SK-MEL-5 (cell line): Measurements from ENCODE around the gene TOP1. TPM values are rescaled to one million over a fixed set of nuclear protein-coding genes. Genes with fewer than 3 reads are reported as not detected.

Experiments used
- DNase-seq: peaks from one replicate; pipeline ENCODE4 v3.0.0-alpha.2; 2016; ENCODE audit warnings: low read depth, low spot score
- in situ Hi-C: cut with HindIII; loops from 2 replicates; pipeline ENCODE4 v1.10.0; 2016; ENCODE audit warnings: low sequenced_read_pairs, high pct_unique_total_duplicates, low pct_unique_long_range_greater_than_20kb
- polyA plus RNA-seq, 2 experiments: library from polyadenylated mRNA; depleted of rRNA; stranded (reverse); fragments of >200 nt; gene quantifications; 2 replicates each; pipeline ENCODE4 v1.2.3, GENCODE V29; 2015
- total RNA-seq: library from RNA; depleted of rRNA; stranded (reverse); fragments of >200 nt; shearing (Covaris generic); gene quantifications from 2 replicates; pipeline ENCODE4 v1.2.3, GENCODE V29; 2014; rRNA removed

The TOP1 gene
- total RNA-seq, result 16.1 and 20.0 TPM in 2 replicates
- 41.3 and 47.2 TPM in 2 replicates for polyA plus RNA-seq (2015; cell fraction: cytosol; rRNA removed)
- polyA plus RNA-seq (2015; cell fraction: nucleus; rRNA removed), result 31.2 and 33.4 TPM in 2 replicates

DNA sequence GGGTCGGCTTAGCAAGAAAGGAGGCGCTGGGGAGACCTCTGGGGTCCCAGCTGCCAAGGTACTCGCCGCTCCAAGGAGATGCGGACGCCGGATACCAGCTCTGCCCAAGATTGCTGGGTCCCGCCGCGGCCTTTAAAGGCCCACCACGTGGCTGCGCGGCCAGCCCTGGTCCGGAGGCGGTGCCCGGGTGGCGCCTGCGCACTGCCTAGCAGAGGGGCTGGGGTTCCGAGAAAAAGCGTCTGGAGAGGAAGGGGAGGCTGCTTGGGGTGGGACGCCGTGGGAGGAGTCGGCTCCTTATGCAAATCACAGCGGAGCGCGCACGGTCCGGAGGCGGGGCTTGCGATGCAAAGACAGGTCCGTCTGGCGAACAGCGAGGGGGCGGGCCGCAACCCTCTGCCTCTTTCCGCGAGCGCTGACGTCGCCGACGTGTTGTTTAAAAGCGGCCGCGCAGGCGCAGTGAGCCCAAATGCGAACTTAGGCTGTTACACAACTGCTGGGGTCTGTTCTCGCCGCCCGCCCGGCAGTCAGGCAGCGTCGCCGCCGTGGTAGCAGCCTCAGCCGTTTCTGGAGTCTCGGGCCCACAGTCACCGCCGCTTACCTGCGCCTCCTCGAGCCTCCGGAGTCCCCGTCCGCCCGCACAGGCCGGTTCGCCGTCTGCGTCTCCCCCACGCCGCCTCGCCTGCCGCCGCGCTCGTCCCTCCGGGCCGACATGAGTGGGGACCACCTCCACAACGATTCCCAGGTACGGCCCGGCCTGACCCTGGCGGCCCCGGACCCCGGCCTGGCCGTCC lies at the start of gene TOP1:
Gene TOP1, plus strand, starts transcription at position 464 of the 791 bp plus-strand sequence. Its CDS starts 246 bp downstream, at position 710.
- DNase-seq, result peak; percentile 100
- in situ Hi-C loops, result no loop called here

DNA sequence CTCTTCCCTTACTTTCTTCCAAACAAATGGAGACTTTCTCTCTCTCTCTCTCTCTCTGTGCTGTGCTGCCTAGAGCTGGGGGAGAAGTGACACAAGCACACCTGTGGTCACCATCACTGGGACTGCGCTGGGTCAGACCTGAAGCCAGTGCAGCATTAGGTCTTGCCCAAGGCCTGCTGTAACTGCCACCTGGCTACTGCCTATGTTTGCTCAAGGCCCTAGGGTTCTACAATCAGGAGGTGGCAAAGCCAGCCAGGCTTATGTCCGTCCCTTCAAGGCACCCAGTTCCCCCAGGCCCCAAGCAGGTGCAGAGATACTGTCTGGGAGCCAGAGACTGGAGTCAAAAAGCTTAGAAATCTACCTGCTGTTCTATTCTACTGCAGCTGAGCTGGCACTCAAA lies 49.4 kb upstream of the TOP1 start:
- in situ Hi-C loops, result no loop called here
- DNase-seq, result no peak

GRCh38 chr20:40980106-40980827 lies 48.4 kb upstream of the TOP1 start:
- in situ Hi-C loops, result no loop called here

DNA sequence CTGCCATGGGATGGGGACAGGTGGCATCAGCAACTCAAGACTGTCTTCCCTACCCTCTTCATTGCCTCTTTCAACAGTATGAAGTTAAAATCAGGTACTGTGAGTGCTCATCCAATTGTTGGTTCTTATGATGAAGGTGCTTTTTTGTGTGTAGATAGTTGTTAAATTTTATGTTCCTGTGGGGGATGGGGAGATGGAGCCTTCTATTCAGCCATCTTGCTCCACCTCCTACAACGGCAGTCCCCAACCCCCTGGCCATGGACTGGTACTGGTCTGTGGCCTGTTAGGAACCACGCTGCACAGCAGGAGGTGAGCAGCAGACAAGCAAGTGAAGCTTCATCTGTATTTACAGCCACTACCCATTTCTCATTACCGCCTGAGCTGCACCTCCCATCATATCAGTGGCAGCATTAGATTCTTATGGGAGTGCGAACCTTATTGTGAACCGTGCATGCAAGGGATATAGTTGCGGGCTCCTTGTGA lies 47.8 kb upstream of the TOP1 start:
- in situ Hi-C loops, result no loop called here
- DNase-seq, result no peak

More at GRCh38 chr20:40980106-40980827, 48.4 kb upstream of the TOP1 start:
- no peak for DNase-seq

- in situ Hi-C loops, result no loop called here
- DNase-seq, result no peak
Observed at GRCh38 chr20:40982415-40983145, 46.0 kb upstream of the TOP1 start.

GRCh38 chr20:40983898-40984297 lies 44.7 kb upstream of the TOP1 start:
- no peak for DNase-seq
- in situ Hi-C loops, result no loop called here

DNA sequence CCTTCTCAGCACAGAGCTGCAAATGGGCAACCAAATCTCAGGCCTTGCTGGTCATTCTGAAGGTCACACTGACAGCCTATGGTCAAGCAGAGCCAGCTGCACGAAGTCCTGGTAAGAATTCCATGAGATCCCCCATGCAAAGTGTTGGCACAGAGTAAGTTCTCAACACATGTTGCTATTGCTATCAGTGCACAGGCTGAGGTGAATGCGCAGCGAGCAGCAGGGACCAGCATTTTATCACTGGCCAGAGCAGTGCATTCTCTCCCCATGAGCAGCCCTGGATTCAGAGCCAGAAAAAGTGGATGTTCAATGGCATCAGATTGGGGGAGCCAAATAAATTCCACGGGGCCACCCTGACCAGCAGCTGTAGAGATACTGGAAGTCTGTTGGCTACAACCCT lies 44.1 kb upstream of the TOP1 start:
- no peak for DNase-seq
- in situ Hi-C loops, result no loop called here

GRCh38 chr20:40986774-40987173 lies 41.8 kb upstream of the TOP1 start:
- in situ Hi-C loops, result no loop called here
- DNase-seq, result no peak

DNA sequence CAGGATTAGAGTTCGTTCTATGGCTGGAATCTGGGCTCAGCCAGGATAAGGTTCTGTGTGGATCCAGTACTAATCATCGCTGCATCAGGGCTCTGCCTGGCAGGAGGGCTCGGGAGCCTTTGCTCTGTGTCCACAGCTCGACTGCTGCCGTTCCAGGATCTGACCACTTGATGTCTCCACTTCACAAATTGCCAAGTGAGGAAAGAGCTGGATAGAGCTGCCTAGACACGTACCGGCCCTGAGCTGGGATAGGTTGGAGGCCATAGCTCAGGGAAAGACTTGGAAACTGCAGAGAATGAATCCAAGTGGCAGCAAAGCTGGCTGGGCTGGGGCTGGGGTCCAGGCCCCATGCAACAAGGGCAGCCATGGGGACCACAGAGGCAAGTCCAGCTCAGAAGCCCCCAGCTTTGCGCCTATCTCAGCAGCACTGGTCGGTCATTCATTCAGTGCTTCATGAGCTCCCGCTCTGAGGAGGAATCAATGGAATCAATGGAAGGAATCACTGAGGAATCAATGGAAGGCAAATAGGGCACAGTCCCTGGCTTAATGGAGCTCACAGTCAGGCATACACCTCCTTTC lies 38.0 kb upstream of the TOP1 start:
- in situ Hi-C loops, result no loop called here
- DNase-seq, result peak; percentile 95

- in situ Hi-C loops, result no loop called here
- DNase-seq, result no peak
Observed at GRCh38 chr20:40991181-40991889, 37.3 kb upstream of the TOP1 start.

DNA sequence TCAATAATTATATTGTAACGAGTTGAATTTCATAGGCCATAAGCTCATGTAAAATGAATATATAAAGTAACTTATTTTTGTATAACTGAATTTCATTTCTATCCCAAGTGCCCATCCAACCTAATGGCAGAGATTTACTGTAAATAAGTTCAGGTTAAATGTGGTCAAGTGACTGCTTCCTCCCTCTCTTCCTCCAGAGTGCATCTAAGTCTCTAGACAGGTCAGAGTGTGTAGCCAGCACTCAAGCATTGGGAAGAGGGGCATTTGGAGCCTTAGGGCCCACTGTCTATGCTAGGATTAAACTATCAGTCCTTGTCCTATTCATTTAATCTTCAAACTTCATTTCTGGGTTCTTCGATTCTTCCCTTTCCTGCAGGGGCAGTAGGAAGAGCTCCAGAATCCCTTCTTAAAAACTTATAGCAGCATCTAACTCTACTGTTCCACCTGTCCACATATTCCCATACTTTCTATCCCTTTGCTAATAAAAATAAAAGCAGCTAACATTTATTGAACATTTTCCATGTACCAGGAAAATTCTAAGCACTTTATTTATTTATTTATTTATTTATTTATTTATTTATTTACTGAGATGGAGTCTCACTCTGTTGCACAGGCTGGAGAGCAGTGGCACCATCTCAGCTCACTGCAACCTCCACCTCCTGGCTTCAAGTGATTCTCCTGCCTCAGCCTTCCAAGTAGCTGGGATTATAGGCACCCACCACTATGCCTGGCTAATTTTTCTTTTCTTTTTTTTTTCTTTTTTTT lies 36.1 kb upstream of the TOP1 start:
- DNase-seq, result no peak
- in situ Hi-C loops, result no loop called here

- in situ Hi-C loops, result no loop called here
Observed at GRCh38 chr20:40993794-40994540, 34.7 kb upstream of the TOP1 start.

GRCh38 chr20:40996326-40996725 lies 32.3 kb upstream of the TOP1 start:
- in situ Hi-C loops, result no loop called here
- no peak for DNase-seq

More at GRCh38 chr20:40993794-40994540, 34.7 kb upstream of the TOP1 start:
- peak; percentile 24 for DNase-seq

GRCh38 chr20:40997116-40997515 lies 31.5 kb upstream of the TOP1 start:
- DNase-seq, result no peak
- in situ Hi-C loops, result no loop called here

GRCh38 chr20:40999841-41000240 lies 28.8 kb upstream of the TOP1 start:
- no peak for DNase-seq
- in situ Hi-C loops, result no loop called here

- in situ Hi-C loops, result no loop called here
Observed at GRCh38 chr20:41000628-41001027, 28.0 kb upstream of the TOP1 start.

More at GRCh38 chr20:41000628-41001027, 28.0 kb upstream of the TOP1 start:
- DNase-seq, result no peak
